WTC11 (cell line): Measurements from ENCODE around the gene CD244.

Source experiments
- CREM ChIP-seq: sonication (generic); formaldehyde crosslinking; IDR thresholded peaks from 2 replicates; pipeline ENCODE4 v1.8.1; 2022; ENCODE audit warnings: mild to moderate bottlenecking, missing genetic modification reagents, moderate library complexity
- CTCF ChIP-seq: fragments of 200-600 bp; IDR thresholded peaks from 2 replicates; pipeline ENCODE4 v1.8.0; 2022; ENCODE audit warnings: antibody characterized with exemption
- MLX ChIP-seq: sonication (generic); formaldehyde crosslinking; IDR thresholded peaks from 2 replicates; pipeline ENCODE4 v1.8.1; 2023; ENCODE audit warnings: mild to moderate bottlenecking, missing genetic modification reagents, moderate library complexity
- TEAD4 ChIP-seq: sonication (generic); formaldehyde crosslinking; IDR thresholded peaks from 2 replicates; pipeline ENCODE4 v1.8.0; 2022; ENCODE audit warnings: mild to moderate bottlenecking, missing genetic modification reagents

- no peak for TF ChIP-seq CTCF
- TF ChIP-seq TEAD4, result no peak
- TF ChIP-seq MLX (CRISPR knock-in tag), result no peak
- TF ChIP-seq CREM, result no peak
These were observed 9.7 kb downstream of the CD244 start for GRCh38 chr1:160853014-160853413.
